Endodermal cell (in vitro differentiated cells): ENCODE data around the gene ZC3H6. TPM values are rescaled to one million over a fixed set of nuclear protein-coding genes. Genes with fewer than 3 reads are reported as not detected.
"Not testable (repeated sequence)": the region's sequence is repeated elsewhere in the genome, so short reads cannot be mapped to it uniquely, and the experiment has no call there.

Experiments used
- DNase-seq: peaks from one replicate; pipeline ENCODE4 v3.0.0-alpha.2; 2017
- H3K27ac ChIP-seq: 2 replicates; pipeline ENCODE4 v1.5.1; 2013; ENCODE audit warnings: mild to moderate bottlenecking, low read depth, low read length, moderate library complexity
- H3K27me3 ChIP-seq: 2 replicates; pipeline ENCODE4 v1.6.1; 2013; ENCODE audit warnings: mild to moderate bottlenecking, low read length, moderate library complexity; ENCODE audit not compliant: insufficient read depth, control insufficient read depth, poor library complexity, severe bottlenecking
- H3K36me3 ChIP-seq: 2 replicates; pipeline ENCODE4 v1.7.0; 2013; ENCODE audit warnings: mild to moderate bottlenecking, low read length, moderate library complexity; ENCODE audit not compliant: control insufficient read depth, insufficient read depth
- H3K4me1 ChIP-seq: one replicate; pipeline ENCODE4 v1.7.0; 2013; ENCODE audit warnings: low read length; ENCODE audit not compliant: control insufficient read depth, insufficient read depth
- H3K4me3 ChIP-seq: 2 replicates; pipeline ENCODE4 v1.5.1; 2013; ENCODE audit warnings: mild to moderate bottlenecking, low read length, moderate library complexity
- H3K9ac ChIP-seq: 2 replicates; pipeline ENCODE4 v1.6.1; 2013; ENCODE audit warnings: mild to moderate bottlenecking, low read length, moderate library complexity; ENCODE audit not compliant: poor library complexity, severe bottlenecking; ENCODE audit errors: extremely low read depth
- H3K9me3 ChIP-seq: 2 replicates; pipeline ENCODE4 v1.6.1; 2013; ENCODE audit warnings: mild to moderate bottlenecking, low read length, moderate library complexity; ENCODE audit not compliant: control insufficient read depth
- H3K27ac Mint-ChIP-seq: 2 replicates; pipeline ENCODE4 v1.8.0; 2020; ENCODE audit warnings: mixed read lengths
- H3K27me3 Mint-ChIP-seq: 2 replicates; pipeline ENCODE4 v1.8.0; 2021; ENCODE audit warnings: mild to moderate bottlenecking, mixed read lengths; ENCODE audit not compliant: insufficient read depth
- H3K36me3 Mint-ChIP-seq: 2 replicates; pipeline ENCODE4 v1.8.0; 2020; ENCODE audit warnings: low read depth, mixed read lengths
- H3K4me1 Mint-ChIP-seq: 2 replicates; pipeline ENCODE4 v1.8.0; 2020; ENCODE audit warnings: mixed read lengths
- H3K4me3 Mint-ChIP-seq: 2 replicates; pipeline ENCODE4 v1.8.0; 2020; ENCODE audit warnings: mild to moderate bottlenecking, moderate library complexity, mixed read lengths
- H3K9me3 Mint-ChIP-seq: 2 replicates; pipeline ENCODE4 v1.8.0; 2020; ENCODE audit warnings: mild to moderate bottlenecking, mixed read lengths
- WGBS, 2 experiments: methylation state at CpG; one replicate each; pipeline versions ENCODE4 v1.1.5 to v1.1.7; 2013; ENCODE audit warnings: missing lambda C conversion rate in 2 of 2, mixed read lengths in 1 of 2; ENCODE audit not compliant: insufficient coverage in 1 of 2, insufficient read length in 1 of 2; 5-methylcytosine and 5-hydroxymethylcytosine counted together
- total RNA-seq, 2 donors: library from RNA; stranded (reverse); fragmentation: NEBNext Ultra II Directional in 1 of 2; extraction: Animal tissue kit (Norgen Biotek cat#: 25700) in 1 of 2; gene quantifications; 2 replicates in 1 of 2; 3 replicates in 1 of 2; pipeline ENCODE4 v1.2.1, GENCODE V29; 2021

Gene ZC3H6
- total RNA-seq, 2 donors from 2014 or later = 8.0 to 21.5 TPM

DNA sequence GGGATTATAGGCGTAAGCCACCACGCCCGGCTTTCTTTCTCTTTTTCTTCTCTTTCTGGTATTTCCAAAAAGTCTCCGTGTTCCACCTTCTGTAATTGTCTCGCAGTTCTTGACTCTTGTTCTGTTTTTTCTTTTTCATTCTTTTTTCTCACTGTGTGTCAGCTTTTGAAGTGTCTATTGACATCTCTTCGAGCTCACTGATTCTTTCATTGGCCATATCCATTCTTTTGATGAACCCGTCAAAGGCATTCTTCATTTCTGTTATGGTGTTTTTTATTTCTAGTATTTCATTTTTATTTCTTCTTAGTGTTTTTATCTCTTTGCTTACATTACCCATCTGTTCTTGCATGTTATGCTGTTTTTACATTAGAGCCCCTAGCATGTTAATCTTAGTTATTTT is 84.7 kb downstream of the ZC3H6 start:
- not testable (repeated sequence) for H3K4me3 ChIP-seq, H3K36me3 ChIP-seq, H3K4me1 ChIP-seq, H3K27me3 ChIP-seq, H3K9ac ChIP-seq, H3K9me3 ChIP-seq, H3K27me3 Mint-ChIP-seq, H3K27ac ChIP-seq, H3K27ac Mint-ChIP-seq, DNase-seq, H3K36me3 Mint-ChIP-seq, H3K4me1 Mint-ChIP-seq, H3K4me3 Mint-ChIP-seq
- peaks cover 16% of the 10 kb centered on the region for H3K9me3 Mint-ChIP-seq
- WGBS, 2 experiments = 90 to 95% methylated on average over 5 of the region's 7 CpGs

Other genes with a start within 250 kb of the ZC3H6 start
- gene TMEM87B, start 220.3 kb upstream of the ZC3H6 start, total RNA-seq = 10 to 100 TPM; 20.2 to 22.3 TPM
- gene FBLN7, start 137.2 kb upstream of the ZC3H6 start, total RNA-seq = 1 to 10 TPM; 4.0 to 8.7 TPM
- gene ZC3H8, start 20.6 kb upstream of the ZC3H6 start, total RNA-seq = 10 to 100 TPM in 1 of 2 donors, 1 to 10 TPM in 1; 8.3 to 10.6 TPM
- gene RGPD8, start 158.0 kb downstream of the ZC3H6 start, total RNA-seq = 10 to 100 TPM; 17.1 to 42.7 TPM
- 10 to 100 TPM; 61.1 to 89.6 TPM for gene TTL, start 206.6 kb downstream of the ZC3H6 start, total RNA-seq